OCI-LY7 (cell line): ENCODE measurements around the gene SLC7A7.

Experiments
- CTCF ChIP-seq: fragments of 200-600 bp; sonication (generic); conservative IDR thresholded peaks from 2 replicates; pipeline ENCODE4 v1.5.1; 2014; ENCODE audit warnings: mild to moderate bottlenecking, antibody characterized with exemption, low read length, moderate library complexity, mixed read lengths
- EZH2phosphoT487 ChIP-seq: fragments of 200-600 bp; sonication (generic); IDR thresholded peaks from 2 replicates; pipeline ENCODE4 v1.6.1; 2018; ENCODE audit warnings: low read depth, borderline replicate concordance, mild to moderate bottlenecking, mixed run types, antibody characterized with exemption, low read length, moderate library complexity, mixed read lengths

- TF ChIP-seq EZH2phosphoT487 (no peak), CTCF (no peak)
These were observed 30.8 kb upstream of the SLC7A7 start for GRCh38 chr14:22845821-22846625.
